ENCODE data around the gene BCL7A.

The BCL7A gene

GRCh38 chr12:122012184-122012583, 9.5 kb upstream of the BCL7A start:
- no peak for DNase-seq (ENCODE audit: low read depth)
- no peak overlapping the region for H3K4me3 ChIP-seq (ENCODE audit: control insufficient read depth, low read depth, low read length)
- no peak for TF ChIP-seq CTCF (IDR thresholded peaks at IDR 0.05; ENCODE audit: control insufficient read depth, insufficient read depth, low read depth, low read length, missing control alignments)

DNA sequence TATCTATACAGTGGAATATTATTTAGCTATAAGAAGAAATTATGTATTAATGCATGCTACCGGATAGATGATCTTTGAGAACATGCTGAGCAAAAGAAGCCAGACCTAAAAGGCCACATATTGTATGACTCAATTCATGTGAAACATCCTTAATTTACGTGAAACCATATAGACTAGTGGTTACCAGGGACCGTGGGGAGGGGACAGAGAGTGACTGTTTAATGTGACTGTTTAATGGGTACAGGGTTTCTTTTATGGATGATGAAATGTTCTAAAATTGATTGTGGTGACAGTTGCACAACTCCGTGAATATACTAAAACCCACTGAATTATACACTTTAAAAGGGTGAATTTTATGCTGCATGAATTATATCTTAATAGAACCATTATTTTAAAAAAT, 8.5 kb upstream of the BCL7A start:
- H3K4me3 ChIP-seq (ENCODE audit: control insufficient read depth, low read depth, low read length) = no peak overlapping the region
- DNase-seq (ENCODE audit: low read depth) = no peak
- TF ChIP-seq CTCF (IDR thresholded peaks at IDR 0.05; ENCODE audit: control insufficient read depth, insufficient read depth, low read depth, low read length, missing control alignments) = no peak

DNA sequence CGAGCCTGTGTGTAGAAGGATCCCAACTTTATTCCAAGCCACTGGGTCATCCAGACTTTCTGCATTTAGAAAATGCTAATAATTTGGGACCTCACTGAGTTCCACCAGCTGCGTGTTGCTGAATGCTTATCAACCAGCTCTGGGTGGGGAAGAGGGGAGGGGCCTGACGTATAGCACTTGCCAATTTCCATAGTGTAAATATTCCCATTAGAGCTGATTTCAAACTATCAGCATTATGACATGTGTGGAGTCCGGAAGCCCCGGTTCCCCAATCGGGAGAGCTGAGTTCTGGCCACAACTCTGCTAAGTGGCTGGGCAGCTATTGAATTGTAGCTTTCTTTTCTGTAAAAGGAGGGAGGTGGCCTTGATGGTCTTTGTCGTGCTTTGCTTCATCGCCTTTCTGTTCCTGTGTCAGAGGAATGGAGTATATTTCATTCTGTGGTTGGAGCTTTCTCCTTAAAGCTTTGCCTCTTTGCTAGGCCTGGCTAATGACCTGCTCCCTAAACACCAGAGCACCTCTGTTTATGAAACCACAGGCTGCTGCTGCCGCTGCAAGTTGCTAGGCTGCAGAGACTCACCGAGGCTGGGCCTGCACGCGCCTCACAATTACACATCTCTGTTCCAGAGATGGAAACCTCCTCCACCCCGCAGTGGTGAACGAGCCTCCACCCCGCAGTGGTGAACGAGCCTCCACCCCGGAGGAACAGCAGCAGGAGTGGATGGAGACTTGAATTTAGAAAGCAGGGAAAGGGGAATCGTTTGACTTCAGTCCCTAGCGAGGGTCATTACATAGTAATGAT, 7.7 kb upstream of the BCL7A start:
- DNase-seq (ENCODE audit: low read depth) = no peak
- TF ChIP-seq CTCF (IDR thresholded peaks at IDR 0.05; ENCODE audit: control insufficient read depth, insufficient read depth, low read depth, low read length, missing control alignments) = no peak
- H3K4me3 ChIP-seq (ENCODE audit: control insufficient read depth, low read depth, low read length) = no peak overlapping the region

DNA sequence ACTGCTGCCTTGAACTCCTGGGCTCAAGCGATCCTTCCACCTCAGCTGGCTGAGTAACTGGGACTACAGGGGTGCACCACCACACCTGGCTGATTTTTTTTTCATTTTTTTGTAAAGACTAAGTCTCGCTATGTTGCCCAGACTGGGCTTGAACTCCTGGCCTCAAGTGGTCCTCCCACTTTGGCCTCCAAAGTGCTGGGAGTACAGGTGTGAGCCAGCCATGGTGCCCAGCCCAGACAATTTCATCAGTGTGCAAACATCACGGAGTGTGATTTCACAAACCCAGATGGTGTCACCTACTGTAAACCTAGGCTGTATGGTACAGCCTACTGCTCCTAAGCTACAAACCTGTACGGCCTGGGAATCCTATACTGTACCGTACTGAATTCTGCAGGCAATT, 6.9 kb upstream of the BCL7A start:
- DNase-seq (ENCODE audit: low read depth) = no peak
- TF ChIP-seq CTCF (IDR thresholded peaks at IDR 0.05; ENCODE audit: control insufficient read depth, insufficient read depth, low read depth, low read length, missing control alignments) = no peak
- H3K4me3 ChIP-seq (ENCODE audit: control insufficient read depth, low read depth, low read length) = no peak overlapping the region

- H3K4me3 ChIP-seq (ENCODE audit: control insufficient read depth, low read depth, low read length) = no peak overlapping the region
- no peak for DNase-seq (ENCODE audit: low read depth)
- no peak for TF ChIP-seq CTCF (IDR thresholded peaks at IDR 0.05; ENCODE audit: control insufficient read depth, insufficient read depth, low read depth, low read length, missing control alignments)
These were observed 3.2 kb upstream of the BCL7A start for GRCh38 chr12:122018457-122018856.

GRCh38 chr12:122018937-122019336, 2.7 kb upstream of the BCL7A start:
- TF ChIP-seq CTCF (IDR thresholded peaks at IDR 0.05; ENCODE audit: control insufficient read depth, insufficient read depth, low read depth, low read length, missing control alignments) = no peak
- DNase-seq (ENCODE audit: low read depth) = no peak
- H3K4me3 ChIP-seq (ENCODE audit: control insufficient read depth, low read depth, low read length) = no peak overlapping the region

Measured in AG09309 (cell line).